ENCODE results near the gene MEFV. TPM values are rescaled to one million over a fixed set of nuclear protein-coding genes. Genes with fewer than 3 reads are reported as not detected.

The MEFV gene
- total and polyA plus RNA-seq, 2 of the 13 experiments (the other 11 are each of a cell fraction or from before 2014, with no cell fraction given): 0.22 TPM; not detected in 1

DNA sequence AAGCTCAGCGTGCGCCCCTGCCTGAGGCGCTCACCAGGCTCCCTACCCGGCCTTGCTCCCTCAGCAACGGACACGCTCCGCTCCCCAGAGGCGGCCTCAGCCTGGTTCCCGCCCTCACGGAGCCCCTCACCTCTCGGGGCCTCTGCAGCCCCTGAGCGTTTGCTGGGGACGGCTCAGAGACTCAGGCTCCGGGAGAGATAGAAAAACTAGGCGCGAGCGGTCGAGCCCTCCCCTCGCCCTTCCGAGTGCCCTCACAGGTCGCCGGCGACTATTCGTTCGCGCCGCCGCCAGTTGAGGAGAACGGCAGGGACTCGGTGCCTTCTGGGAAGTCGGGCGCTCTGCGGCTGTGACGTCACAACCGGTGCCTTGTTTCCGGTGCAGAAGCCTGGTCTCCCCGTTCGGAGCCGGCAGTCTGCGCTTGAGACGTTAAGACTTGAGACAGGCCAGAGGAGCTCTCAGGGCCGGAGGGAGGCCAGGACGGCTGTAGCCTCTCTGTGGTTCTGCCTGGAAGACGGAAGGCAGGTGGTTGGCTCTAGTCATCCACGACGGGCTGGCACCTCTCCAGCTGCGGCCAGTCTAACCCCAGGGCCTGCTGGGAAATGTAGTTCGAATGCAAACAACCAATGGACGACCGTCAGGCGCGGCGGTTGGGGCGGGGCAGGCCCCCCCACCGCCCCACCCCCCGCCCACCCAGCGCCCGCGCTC is 21.4 kb downstream of the MEFV start, which contains the start of gene ZNF200 (continued):
- TF ChIP-seq, protein P1, sequence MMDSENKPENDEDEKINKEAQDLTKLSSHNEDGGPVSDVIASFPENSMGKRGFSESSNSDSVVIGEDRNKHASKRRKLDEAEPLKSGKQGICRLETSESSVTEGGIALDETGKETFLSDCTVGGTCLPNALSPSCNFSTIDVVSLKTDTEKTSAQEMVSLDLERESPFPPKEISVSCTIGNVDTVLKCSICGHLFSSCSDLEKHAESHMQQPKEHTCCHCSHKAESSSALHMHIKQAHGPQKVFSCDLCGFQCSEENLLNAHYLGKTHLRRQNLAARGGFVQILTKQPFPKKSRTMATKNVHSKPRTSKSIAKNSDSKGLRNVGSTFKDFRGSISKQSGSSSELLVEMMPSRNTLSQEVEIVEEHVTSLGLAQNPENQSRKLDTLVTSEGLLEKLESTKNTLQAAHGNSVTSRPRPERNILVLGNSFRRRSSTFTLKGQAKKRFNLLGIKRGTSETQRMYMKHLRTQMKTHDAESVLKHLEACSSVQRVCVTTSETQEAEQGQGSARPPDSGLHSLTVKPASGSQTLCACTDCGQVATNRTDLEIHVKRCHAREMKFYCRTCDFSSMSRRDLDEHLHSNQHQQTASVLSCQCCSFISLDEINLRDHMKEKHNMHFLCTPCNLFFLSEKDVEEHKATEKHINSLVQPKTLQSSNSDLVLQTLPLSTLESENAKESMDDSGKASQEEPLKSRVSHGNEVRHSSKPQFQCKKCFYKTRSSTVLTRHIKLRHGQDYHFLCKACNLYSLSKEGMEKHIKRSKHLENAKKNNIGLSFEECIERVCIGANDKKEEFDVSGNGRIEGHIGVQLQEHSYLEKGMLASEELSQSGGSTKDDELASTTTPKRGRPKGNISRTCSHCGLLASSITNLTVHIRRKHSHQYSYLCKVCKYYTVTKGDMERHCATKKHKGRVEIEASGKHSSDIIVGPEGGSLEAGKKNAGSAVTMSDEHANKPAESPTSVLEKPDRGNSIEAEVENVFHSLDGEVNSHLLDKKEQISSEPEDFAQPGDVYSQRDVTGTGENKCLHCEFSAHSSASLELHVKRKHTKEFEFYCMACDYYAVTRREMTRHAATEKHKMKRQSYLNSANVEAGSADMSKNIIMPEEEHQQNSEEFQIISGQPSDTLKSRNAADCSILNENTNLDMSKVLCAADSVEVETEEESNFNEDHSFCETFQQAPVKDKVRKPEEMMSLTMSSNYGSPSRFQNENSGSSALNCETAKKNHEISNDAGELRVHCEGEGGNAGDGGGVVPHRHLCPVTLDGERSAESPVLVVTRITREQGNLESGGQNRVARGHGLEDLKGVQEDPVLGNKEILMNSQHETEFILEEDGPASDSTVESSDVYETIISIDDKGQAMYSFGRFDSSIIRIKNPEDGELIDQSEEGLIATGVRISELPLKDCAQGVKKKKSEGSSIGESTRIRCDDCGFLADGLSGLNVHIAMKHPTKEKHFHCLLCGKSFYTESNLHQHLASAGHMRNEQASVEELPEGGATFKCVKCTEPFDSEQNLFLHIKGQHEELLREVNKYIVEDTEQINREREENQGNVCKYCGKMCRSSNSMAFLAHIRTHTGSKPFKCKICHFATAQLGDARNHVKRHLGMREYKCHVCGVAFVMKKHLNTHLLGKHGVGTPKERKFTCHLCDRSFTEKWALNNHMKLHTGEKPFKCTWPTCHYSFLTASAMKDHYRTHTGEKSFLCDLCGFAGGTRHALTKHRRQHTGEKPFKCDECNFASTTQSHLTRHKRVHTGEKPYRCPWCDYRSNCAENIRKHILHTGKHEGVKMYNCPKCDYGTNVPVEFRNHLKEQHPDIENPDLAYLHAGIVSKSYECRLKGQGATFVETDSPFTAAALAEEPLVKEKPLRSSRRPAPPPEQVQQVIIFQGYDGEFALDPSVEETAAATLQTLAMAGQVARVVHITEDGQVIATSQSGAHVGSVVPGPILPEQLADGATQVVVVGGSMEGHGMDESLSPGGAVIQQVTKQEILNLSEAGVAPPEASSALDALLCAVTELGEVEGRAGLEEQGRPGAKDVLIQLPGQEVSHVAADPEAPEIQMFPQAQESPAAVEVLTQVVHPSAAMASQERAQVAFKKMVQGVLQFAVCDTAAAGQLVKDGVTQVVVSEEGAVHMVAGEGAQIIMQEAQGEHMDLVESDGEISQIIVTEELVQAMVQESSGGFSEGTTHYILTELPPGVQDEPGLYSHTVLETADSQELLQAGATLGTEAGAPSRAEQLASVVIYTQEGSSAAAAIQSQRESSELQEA (CRISPR knock-in tag; IDR thresholded peaks at IDR 0.05; ENCODE audit: not compliant biosample characterization): peak; percentile 79
- TF ChIP-seq ZNF678 (CRISPR knock-in tag; IDR thresholded peaks at IDR 0.05): no peak
- peak; percentile 89 for TF ChIP-seq SNAI1 (CRISPR knock-in tag; IDR thresholded peaks at IDR 0.05; ENCODE audit: borderline replicate concordance)
- TF ChIP-seq, protein P2, sequence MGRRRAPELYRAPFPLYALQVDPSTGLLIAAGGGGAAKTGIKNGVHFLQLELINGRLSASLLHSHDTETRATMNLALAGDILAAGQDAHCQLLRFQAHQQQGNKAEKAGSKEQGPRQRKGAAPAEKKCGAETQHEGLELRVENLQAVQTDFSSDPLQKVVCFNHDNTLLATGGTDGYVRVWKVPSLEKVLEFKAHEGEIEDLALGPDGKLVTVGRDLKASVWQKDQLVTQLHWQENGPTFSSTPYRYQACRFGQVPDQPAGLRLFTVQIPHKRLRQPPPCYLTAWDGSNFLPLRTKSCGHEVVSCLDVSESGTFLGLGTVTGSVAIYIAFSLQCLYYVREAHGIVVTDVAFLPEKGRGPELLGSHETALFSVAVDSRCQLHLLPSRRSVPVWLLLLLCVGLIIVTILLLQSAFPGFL (CRISPR knock-in tag; IDR thresholded peaks at IDR 0.05): no peak
- 0 out of 2 replicates have a peak, but pooled peaks have one; percentile 54 for TF ChIP-seq ZNF713 (CRISPR knock-in tag; IDR thresholded peaks at IDR 0.05)
- TF ChIP-seq CBX5 (CRISPR knock-in tag; IDR thresholded peaks at IDR 0.05; ENCODE audit: borderline replicate concordance): peak; percentile 37; the same call in 1 of the 2 replicates
- TF ChIP-seq ZNF879 (CRISPR knock-in tag; IDR thresholded peaks at IDR 0.05): no peak; the same call in 1 of the 2 replicates
- TF ChIP-seq, protein P3, sequence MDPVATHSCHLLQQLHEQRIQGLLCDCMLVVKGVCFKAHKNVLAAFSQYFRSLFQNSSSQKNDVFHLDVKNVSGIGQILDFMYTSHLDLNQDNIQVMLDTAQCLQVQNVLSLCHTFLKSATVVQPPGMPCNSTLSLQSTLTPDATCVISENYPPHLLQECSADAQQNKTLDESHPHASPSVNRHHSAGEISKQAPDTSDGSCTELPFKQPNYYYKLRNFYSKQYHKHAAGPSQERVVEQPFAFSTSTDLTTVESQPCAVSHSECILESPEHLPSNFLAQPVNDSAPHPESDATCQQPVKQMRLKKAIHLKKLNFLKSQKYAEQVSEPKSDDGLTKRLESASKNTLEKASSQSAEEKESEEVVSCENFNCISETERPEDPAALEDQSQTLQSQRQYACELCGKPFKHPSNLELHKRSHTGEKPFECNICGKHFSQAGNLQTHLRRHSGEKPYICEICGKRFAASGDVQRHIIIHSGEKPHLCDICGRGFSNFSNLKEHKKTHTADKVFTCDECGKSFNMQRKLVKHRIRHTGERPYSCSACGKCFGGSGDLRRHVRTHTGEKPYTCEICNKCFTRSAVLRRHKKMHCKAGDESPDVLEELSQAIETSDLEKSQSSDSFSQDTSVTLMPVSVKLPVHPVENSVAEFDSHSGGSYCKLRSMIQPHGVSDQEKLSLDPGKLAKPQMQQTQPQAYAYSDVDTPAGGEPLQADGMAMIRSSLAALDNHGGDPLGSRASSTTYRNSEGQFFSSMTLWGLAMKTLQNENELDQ (CRISPR knock-in tag; IDR thresholded peaks at IDR 0.05; ENCODE audit: borderline replicate concordance): no peak
- TF ChIP-seq TOPORS (CRISPR knock-in tag; IDR thresholded peaks at IDR 0.05): no peak
- peak; percentile 11 for TF ChIP-seq FOXO1 (CRISPR knock-in tag; IDR thresholded peaks at IDR 0.05)
- TF ChIP-seq, protein P4, sequence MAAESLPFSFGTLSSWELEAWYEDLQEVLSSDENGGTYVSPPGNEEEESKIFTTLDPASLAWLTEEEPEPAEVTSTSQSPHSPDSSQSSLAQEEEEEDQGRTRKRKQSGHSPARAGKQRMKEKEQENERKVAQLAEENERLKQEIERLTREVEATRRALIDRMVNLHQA (CRISPR knock-in tag; IDR thresholded peaks at IDR 0.05): no peak
- peak; percentile 21; the same call in 1 of the 2 replicates for TF ChIP-seq JUND (CRISPR knock-in tag; IDR thresholded peaks at IDR 0.05)
- no peak for TF ChIP-seq ZNF550 (CRISPR knock-in tag; IDR thresholded peaks at IDR 0.05; ENCODE audit: borderline replicate concordance)
- TF ChIP-seq ZNF562 (CRISPR knock-in tag; IDR thresholded peaks at IDR 0.05; ENCODE audit: borderline replicate concordance): no peak
- peak; percentile 98 for TF ChIP-seq CREM (IDR thresholded peaks at IDR 0.05)
- peak; percentile 61 for TF ChIP-seq CREM (CRISPR knock-in tag; IDR thresholded peaks at IDR 0.05)
- no peak for TF ChIP-seq ZNF841 (CRISPR knock-in tag; IDR thresholded peaks at IDR 0.05; ENCODE audit: borderline replicate concordance)
- TF ChIP-seq ZNF441 (CRISPR knock-in tag; IDR thresholded peaks at IDR 0.05; ENCODE audit: borderline replicate concordance): peak; percentile 77; the same call in 1 of the 2 replicates
